ENCODE measurements around the gene PHGDH. TPM values are rescaled to one million over a fixed set of nuclear protein-coding genes. Genes with fewer than 3 reads are reported as not detected.

PHGDH gene
- total RNA-seq, 1 donor from 2014 or later = 13.0 TPM

DNA sequence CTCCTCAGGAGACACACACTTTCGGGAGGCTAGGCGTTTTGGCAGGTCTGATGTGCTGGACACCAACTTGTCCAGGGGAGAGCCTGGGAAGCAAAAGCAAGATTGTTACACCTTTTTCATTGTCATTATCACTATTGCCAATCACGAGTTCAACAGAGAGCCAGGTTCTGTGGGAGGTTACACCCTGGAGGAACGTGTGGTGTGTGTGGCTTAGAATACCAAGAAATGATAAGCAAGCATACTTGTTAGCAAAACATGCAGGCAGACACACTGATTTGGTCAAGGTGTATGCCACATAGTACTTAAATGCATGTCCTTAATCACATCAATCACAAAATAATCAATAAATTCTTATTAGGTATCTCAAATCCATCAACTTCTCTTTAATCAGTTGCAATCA is 40.9 kb downstream of the PHGDH start:
- DNase-seq (ENCODE audit: low spot score in 2 of 2) (no peak), FAIRE-seq (no peak)

DNA sequence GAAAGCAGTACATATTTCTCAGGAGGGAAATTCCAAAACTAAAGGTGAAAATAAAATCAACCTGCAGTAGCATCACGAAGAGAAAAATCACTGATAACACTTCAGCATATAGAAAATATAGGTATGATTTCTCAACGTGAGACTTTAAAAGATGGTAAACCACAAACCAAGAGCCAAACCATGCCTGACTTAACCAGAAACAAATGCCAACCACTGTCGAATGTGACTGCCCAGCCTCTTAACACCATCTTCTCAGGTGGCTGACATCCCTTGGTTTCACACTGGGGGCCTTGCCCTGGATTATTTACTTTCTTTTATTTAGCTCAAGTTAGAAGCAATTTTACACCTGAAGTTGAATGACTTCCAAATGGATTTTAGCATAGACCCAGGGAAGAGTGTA is 46.9 kb downstream of the PHGDH start:
- DNase-seq (ENCODE audit: low spot score in 2 of 2) = no peak
- no peak for FAIRE-seq

DNA sequence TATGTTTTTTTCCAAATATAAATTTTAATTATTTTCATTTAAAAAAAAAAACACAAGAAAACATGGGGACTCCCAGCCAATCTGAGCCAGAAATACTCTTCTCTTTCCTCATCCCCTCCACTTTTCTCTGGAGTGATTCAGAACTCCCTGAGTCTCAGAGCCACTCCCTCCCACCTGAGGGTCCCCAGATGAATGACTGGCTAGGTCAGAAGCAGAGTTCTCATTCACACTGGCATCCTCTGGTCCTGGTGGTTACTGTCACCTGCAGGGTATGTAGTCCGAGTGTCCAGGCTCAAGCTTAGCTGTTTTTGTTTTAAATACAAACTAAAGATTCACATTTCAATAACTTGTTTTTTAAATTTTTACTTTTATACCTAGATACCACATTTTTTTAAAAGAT is 50.7 kb downstream of the PHGDH start:
- no peak for DNase-seq (ENCODE audit: low spot score in 2 of 2)
- no peak for FAIRE-seq

DNA sequence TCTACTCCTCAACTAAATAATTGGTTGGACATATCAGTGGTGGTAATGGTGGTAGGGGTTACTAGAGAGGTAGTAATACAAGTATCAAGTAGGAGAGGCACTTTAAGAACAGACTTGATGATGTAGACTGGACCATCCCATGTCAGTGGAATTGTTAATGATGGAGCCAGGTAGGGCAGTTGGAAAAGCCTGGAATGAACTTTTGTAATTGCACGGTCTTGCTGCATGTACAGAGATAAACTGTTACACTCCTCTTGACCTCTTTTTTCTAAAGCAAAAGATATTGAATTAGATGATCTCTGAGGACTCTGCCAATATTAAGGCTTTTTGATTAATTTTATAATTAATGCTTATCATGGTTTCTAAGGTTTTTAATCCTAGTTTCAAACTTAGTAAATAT is 51.2 kb downstream of the PHGDH start:
- no peak for DNase-seq (ENCODE audit: low spot score in 2 of 2)
- FAIRE-seq = no peak

DNA sequence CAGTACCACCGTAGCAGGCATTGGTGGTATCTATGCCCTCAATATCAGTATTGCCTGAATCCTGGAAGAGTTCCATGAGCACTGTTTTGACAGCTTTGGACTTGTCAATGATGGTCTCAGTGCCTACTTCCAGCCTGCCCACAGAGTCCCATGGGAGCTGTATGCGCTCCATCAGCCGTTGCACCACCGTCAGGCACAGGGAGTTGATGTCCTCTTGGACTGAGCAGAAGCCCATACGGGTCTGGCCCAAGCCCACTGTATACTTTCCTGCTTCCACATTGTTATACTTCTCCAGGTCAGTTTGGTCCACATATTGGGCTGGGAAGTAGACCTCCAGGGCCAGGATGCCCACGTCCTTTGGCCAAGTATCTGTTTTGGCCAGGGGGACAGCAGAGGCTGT is 52.5 kb downstream of the PHGDH start:
- FAIRE-seq (no peak), DNase-seq (ENCODE audit: low spot score in 2 of 2) (no peak)

DNA sequence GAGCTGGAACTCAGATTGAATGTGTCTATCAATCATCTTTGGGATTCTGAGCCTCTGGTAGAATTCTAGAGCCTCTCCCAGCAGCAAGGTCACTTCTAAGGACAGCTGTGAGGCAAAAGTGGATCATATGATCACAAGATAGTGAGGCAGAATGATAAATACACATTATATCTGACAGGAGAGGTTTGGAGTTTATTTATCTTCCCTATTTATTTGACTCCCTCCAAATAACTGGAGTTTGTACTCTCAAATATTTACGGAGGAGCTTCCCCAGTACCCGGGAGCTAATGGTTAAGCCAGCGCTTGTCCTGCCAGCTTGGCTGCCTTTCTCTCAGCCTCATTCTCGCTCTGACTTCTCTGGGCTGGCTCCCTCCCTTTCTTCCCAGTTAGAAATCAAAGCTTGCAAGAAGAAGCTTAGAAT is 54.6 kb downstream of the PHGDH start:
- DNase-seq (ENCODE audit: low spot score in 2 of 2) (no peak), FAIRE-seq (no peak)

DNA sequence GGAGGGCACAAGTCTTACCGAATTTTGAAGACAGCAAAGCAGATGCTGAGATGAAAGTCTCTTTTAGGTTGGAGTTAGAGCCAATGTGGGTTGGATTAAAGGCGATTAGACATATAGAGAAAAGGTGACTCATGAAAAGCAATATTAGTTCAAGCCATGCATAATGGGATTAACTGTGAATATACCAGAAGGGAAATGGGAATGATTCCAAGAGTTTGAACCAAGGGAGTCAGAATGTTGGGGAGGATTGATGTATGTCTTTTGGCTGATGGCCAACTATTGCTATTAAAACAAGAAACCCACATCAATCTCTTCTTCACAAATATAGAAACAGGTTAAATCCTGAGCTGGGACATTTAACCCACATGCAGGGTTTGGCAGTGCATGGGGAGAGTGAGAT is 55.8 kb downstream of the PHGDH start:
- FAIRE-seq (no peak), DNase-seq (ENCODE audit: low spot score in 2 of 2) (no peak)

DNA sequence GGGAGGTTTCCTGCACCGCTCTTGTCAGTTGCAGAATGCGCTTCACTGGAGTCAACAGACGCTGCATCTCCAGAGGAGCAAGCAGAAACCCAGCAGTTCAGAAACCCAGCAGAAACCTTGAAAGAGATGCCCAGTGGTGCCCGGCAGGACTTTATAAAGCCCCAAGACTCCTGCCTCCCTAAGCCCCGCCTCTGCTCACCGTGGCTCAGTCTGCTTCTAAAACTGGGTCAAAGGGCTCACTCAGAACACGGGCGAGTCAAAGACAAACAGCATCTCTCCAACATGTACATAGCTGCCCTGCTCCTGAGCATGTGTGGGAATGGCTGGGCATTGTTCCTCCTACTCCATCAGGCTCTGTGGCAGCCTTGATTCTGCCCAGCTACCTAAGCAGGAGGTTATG is 57.0 kb downstream of the PHGDH start, which contains the start of gene HMGCS2:
Gene HMGCS2 (minus strand): TSS at position 128 of the 400 bp plus-strand sequence. CDS start 61 bp downstream, at position 67.
- DNase-seq (ENCODE audit: low spot score in 2 of 2) (no peak), FAIRE-seq (no peak)

DNA sequence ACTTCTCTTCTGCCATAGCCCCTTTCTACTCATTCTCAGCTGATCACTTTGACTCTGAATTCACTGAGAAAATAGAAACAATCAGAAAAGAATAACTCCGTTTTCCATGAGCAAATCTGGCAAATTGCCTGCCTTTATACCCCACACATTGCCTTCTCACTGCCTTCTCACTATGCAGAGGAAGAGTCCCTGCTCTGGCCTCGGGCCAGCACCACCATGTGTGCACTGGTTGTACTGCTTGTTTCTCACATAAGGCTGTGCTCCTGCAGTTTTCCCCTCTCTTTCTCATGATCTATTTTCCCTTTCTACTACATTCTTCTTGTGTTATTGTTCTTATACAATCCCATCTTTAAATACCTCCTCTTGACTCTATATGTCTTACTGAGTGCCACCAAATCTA is 59.3 kb downstream of the PHGDH start:
- FAIRE-seq (no peak), DNase-seq (ENCODE audit: low spot score in 2 of 2) (no peak)

DNA sequence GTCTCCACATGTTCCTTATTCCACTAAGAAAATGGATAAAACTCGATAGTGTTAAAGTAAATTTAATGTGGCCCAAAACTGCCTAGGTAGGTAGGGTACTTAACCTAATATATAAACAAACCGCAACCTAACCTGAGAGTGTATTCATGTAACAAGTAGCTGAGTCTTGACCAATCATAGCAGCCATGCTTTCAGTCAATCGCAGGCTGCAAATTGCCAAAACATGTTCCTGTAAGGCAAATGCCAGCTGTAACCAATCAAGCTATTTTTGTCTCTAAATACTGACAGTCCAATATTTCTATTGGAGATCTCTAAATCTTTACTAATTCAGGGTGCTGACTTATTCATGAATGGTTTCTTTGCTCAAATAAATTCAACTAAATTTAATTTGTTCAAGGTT is 60.0 kb downstream of the PHGDH start:
- FAIRE-seq = no peak
- DNase-seq (ENCODE audit: low spot score in 2 of 2) = no peak

DNA sequence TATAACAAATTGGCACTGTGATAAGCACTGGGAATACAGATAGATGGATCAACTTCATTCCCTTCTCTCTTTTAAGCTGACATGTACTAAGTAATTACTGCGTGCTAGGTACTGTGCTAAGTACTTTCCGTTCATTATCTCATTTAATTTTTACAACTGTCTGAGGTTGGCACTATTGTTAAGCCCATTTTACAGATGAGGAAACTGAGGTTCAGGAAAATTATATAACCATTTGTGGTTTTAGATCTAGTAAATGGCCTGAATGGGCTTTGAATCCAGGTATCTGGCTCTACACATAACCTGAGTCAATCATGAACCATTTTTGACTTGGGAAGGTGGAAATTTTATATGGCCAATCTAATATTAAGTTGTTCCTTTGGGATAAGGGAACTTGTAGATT is 60.6 kb downstream of the PHGDH start:
- no peak for FAIRE-seq
- DNase-seq (ENCODE audit: low spot score in 2 of 2) = no peak

DNA sequence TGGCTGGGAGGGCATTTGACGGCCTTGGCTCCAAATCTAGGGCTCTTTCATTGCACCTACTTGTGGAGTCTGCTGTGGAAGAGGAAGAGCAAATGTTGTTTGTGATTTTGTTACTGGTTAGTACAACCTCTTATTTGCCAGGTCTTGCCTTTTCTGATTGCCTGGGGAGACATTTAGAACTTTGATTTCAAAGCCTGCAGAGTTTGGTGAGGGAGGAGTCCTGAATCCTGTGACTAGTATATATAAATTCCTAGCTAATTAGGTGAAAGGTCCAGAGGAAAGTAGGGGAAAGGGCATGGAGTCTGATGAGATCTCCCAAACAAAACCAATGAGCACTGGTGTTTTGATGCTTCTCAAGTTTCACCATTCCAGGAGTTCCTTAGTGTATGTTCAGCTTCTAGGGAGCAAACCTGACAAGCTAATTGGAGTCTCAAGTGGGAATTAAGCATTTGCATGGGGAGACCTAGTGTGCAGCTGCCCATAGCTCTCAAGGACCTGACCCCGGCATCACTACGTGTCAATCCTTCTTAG is 62.0 kb downstream of the PHGDH start:
- FAIRE-seq = no peak
- no peak for DNase-seq (ENCODE audit: low spot score in 2 of 2)

DNA sequence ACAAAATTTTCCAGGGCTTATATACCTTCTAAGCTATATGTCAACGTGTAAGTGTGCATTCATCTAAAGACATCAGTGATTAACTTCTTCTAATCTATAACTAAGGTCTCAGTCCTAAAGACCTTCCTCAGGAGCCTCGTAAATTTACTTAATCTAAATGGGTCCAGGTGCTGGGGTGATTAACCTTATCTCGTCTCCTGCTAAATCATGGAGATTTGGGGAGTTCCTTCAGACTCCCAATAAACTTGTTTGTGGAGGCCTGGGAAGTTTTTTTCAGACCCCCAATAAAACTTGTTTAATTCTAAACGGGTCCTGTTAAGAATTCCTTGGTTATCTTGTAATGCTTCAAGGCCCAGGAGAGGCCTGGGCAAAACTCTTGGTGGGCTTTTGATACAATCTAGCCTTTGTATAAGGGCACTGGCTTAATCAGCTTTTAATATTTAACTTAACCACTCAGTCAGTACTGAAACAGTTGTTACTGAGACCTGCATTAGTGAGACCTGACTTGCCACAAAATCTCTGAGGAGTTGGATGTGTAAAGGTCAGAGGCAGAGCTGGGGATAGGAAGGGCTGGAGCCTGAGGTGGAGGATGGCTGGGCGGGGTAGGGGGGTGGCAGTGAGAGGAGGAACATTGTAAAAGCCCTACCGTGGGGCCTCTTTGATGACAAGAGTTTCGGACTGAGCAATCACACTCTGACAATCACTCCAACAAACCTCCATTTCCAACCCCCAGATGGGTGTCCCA is 63.2 kb downstream of the PHGDH start:
- no peak for DNase-seq (ENCODE audit: low spot score in 2 of 2)
- FAIRE-seq = no peak

DNA sequence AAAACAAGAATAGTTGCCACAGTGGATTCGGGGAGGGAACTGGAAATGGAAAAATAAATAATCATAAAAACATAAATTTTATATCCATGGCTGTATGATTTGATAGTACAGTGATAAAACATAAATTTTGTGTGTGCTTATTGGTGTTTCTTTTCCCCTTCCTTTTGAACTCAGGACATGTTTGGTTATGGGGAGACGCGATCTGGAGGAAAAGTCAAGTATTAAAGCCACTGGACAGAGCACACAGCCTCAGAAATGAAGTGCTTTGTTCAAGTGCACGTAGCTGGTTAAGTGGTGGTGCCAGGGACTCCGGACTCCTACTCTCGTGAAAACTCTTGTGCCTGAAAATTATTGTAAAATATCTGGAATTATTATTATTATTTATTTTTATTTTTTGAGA is 66.6 kb downstream of the PHGDH start:
- no peak for DNase-seq (ENCODE audit: low spot score in 2 of 2)
- FAIRE-seq = no peak

DNA sequence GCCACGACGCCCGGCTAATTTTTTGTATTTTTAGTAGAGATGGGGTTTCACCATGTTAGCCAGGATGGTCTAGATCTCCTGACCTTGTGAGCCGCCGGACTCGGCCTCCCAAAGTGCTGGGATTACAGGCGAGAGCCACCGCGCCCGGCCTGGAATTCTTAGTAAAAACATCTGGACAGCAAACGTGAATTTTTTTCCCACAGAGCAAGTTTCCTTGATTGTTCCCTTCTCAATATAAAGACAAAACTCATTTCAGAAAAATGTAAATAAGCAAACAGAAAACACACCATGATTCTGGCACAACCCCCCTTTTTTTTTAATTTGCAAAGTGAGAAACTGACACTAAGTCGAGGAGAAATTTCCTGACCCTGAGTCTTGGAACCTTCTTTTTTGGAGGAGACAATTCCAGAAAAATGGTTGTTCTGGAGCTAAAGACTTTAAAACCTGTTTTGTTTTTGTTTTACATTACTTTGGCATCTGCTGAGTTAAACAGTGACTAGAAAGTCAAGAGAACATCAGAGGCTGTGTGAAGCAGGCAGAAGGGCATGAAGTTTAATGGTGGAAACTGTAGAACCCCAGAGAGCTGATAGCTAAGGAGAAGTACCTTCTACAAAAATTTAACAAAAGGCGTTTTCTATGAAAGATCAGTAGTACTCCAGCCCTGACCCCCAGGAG is 67.3 kb downstream of the PHGDH start:
- no peak for DNase-seq (ENCODE audit: low spot score in 2 of 2)
- FAIRE-seq = no peak

DNA sequence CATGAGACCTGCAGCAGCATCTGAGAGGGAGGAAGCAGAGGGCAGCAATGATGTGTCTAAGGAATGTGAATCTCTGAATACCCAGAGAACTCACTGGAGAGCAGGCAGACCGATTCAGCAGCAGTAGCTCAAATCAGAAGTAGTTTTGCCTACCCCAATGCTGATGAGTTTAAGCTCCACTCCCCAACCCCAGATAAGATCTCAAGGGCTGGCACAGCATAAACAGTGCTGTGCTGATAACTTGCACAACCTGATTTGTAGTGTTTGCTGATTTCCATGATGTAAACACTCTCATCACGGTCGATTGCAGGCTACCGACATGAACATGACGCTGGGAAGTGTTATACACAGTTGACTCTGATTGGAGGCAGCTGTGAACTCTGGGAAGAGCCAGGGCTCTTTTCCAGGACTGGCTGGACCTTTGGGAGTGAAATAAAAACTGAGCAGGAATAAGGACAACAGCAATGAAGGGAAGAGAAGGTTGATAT is 68.2 kb downstream of the PHGDH start:
- DNase-seq (ENCODE audit: low spot score in 2 of 2) (no peak), FAIRE-seq (no peak)

DNA sequence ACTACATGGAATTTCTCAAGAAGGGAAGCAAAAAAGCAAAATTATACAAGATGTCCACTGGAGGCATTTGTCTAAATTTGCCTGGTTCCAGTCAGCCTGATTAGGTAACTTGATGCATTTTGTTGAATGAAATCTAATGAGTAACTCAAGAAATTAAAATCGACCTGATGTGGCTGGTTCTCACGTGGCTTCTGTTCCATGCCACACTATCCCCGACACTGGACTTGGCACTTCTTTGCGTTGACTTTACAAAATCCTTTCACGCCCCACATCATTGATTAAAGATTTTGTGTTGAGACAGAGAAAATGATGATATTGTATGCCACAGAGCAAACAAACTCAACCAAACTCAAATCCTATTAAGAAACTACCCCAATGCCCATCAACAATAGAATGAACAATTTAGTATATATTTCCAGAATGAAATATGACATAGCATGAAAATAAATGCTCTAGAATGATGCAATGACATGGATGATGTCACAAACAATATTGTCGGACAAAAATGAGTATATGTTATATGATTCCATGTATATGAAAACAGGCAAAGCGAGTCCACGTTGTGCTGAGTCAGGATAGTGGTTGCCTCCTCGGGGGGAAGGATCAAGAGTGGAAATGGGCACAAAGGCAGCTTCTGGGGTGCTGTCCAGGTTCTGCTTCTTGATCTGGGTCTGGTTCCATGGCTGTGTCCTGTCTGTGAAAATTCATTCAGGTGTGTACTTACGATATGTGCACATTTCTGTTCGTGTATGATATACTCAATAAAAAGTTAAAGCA is 69.9 kb downstream of the PHGDH start:
- DNase-seq (ENCODE audit: low spot score in 2 of 2) (no peak), FAIRE-seq (no peak)

DNA sequence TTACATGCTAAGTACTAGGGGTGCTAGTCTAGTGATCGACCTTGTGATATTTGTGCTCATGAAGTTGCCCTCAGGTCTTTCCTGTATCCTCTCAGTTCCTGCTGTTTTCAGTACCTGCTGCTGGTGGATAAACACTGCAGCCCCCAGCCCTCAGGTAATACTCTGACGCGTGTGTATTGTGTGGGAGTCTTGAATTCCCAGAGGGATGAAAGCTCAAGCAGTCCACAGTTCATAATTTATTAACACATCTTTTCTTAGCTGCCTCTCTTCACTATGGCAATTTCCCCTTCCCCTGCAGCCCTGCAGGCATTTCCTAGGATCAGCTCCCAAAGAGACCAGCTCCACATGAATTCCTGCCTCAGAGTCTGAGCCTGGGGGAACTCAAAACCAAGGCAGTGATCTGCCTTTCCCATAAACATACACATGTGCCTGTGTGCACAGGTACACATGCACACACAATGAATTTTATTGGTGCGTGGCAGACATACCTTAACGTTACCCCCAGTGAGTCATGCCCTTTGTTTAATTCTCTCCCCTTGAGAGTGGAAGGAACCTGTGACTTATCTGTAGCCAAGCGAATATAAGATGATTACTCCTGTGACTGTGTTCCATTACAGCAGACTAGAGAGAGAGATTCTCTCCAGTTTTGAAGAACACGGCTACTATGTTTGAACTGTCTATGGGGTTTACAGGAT is 71.0 kb downstream of the PHGDH start:
- no peak for DNase-seq (ENCODE audit: low spot score in 2 of 2)

DNA sequence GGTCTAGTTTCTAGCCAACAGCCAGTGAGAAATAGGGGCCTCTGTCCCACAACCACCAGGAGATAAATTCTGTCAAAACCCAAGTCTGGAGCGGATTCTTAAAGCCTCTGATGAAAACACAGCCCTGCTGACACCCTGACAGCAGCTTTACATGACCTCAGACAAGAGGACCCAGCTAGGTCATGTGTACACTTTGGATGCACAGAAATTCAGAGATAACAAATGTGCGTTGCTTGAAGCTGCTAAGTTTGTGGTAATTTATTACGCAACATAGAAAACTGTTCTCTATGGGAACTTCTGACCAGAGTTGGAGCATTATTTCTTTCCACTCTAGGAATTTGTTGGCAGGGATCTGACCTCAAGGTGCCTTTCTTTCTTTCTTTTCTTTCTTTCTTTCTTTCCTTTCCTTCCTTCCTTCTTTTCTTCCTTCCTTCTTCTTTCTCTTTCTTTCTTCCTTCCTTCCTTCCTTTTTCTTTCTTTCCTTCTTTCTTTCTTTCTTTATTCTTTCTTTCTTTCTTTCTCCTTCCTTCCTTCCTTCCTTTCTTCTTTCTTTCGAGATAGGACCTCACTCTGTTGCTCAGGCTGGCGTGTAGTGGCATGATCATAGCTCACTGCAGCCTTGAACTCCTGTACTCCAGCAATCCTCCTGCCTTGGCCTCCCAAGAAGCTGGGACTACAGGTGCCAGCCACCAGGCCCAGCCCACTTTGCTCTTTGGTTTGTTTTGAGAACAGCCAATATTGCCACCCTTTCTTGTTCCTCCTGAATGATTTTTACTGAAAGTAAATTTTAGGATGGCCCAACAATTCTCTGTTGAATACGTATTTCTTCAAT is 71.8 kb downstream of the PHGDH start:
- DNase-seq (ENCODE audit: low spot score in 2 of 2) (no peak), FAIRE-seq (no peak)

More for the DNA sequence above, 71.0 kb downstream of the PHGDH start:
- FAIRE-seq = no peak

Measured in frontal cortex (tissue), 4 donors.